GM18505 (cell line): ENCODE measurements around the gene AGAP5.

Experiments
- ATAC-seq: cut with Tn5 transposase; IDR thresholded peaks from one replicate; pipeline ENCODE4 v1.9.1; 2021; ENCODE audit not compliant: unreplicated experiment
- POLR2A ChIP-seq: IDR thresholded peaks from 4 replicates; pipeline ENCODE4 v1.6.1; 2011; ENCODE audit warnings: borderline replicate concordance; ENCODE audit not compliant: insufficient read depth, insufficient read length; ENCODE audit errors: extremely low read depth

AGAP5 gene

DNA sequence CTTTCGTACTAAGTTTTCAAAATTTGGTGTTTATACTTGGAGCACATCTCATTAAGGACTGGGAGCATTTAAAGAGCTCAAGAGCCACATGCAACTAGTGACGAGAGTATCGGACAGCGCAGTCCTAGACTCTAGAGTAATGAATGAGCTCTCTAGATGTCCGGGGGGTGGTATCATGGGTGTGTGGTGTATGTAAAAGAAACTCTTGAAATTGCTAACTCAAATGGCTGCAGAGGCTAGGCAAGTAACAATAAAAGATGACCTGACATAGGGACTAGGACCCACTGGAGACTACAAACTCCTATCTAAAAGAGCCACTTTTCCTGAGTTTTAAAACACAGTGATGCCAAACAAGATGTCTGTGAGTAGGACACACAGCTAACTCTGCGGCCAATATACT is 70.6 kb downstream of the AGAP5 start:
- no peak for TF ChIP-seq POLR2A
- no peak for ATAC-seq

DNA sequence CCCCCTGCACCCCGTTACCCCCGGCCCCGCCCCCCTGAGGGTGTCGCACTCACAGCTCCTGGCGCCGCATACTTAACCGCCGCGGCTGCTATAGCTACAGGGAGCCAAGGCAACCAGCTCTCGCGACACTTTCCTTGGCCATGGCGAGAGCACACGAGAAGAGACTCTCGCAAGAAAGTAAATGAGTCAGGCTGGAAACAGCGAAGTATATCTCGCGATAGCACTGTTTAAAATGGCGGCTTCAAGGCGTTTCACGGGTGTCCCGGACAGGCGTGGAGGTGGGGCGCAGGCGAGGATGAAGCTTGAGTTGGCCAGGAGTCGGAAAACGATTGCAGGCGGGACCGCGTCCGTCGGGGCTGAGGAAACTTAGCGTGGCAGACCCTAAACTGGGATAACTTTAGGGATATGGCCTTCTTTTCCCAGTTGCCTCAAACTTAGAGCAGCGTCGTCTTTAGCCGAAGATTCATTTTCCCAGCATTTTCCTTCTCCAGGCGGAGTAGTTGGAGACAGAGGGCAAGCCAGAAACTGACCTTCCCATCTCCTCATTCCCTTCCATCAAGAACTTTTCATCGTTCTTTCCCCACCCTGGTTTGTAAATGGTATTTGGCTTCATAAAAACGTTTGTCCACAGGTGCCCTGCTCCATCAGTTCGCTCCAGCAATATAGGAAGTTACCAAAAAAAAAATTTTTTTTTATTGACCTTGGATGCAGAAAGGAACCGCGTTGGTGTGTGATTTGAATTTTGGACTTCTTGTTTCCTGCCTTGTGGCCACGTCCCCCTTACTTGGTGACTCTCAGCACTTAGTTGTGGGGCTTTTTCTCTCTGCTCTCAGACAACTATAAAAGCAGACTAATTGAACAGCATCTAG is 71.8 kb downstream of the AGAP5 start:
- TF ChIP-seq POLR2A: peak; percentile 95
- peak; percentile 97 for ATAC-seq

DNA sequence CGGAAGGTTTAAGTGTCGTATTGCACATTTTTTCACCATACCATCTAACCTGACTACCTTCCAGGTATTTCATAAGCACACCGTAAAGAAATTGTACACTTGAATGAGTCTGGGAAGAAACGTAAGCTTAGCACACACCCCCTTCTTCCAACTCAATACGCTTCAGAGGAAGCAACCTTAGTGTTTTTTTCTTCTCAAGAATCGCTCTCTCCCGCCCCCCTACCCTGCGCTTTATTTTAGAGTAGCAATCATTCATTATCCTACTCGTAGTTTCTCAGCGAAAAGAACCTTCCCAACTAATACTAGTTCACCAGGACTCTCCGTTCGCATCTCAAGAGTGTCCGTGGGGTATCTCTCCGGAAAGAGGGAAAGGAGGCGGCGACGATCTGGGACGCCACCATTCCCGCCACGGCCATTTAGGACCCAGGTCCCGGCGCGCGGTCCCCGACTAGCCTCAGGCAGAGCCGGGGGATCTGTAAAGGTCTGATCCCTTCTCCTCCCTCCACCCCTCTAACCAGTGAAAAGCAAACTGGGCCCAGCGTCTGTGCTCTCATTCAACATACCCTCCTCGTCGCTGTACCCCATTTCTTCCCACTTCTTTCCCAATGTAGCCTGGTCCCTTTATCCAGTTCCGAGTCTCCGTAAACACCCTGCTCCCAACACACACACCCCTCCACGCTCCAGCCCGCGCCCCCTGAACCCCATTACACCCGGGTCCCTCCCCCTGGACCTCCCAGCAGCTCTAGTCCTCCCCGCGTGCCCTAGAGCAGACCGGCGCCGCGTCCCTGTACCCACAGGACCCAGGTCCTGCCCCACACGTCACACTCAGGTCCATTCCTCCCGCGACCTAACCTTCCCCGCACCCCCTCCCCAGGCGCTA is 72.7 kb downstream of the AGAP5 start:
- peak; percentile 7 for ATAC-seq

More for the DNA sequence above, 72.7 kb downstream of the AGAP5 start:
- no peak for TF ChIP-seq POLR2A
